ENCODE measurements around the gene TMEM170A. TPM values are rescaled to one million over a fixed set of nuclear protein-coding genes. Genes with fewer than 3 reads are reported as not detected.

The TMEM170A gene
- total RNA-seq, 1 experiment from 2014 or later: 45.6 TPM

- TF ChIP-seq ZNF263 (CRISPR knock-in tag; IDR thresholded peaks at IDR 0.05; ENCODE audit: low read depth) (no peak), GRHL2 (CRISPR knock-in tag; IDR thresholded peaks at IDR 0.05; ENCODE audit: insufficient replicate concordance, severe bottlenecking) (no peak)
These were observed 8.8 kb downstream of the TMEM170A start (continued) for GRCh38 chr16:75455677-75456076.

GRCh38 chr16:75452464-75453190, 11.9 kb downstream of the TMEM170A start:
- Mint-ChIP-seq H3K27me3 (ENCODE audit: low read depth) (no peaks in the 10 kb centered on the region), H3K9me3 (no peaks in the 10 kb centered on the region), H3K4me3 (no peak overlapping the region), H3K36me3 (peaks cover 18% of the 10 kb centered on the region), H3K27ac (0 out of 2 replicates have a peak overlapping the region, but pooled peaks have one; percentile 31), H3K4me1 (peaks cover 43% of the 10 kb centered on the region)
- POLR2A ChIA-PET: interaction anchor here (0.6 to 1.1 kb wide), 2 partner anchors 18 to 163 kb away, joined by 3 read pairs; no protein-coding TSS in a partner anchor
- TF ChIP-seq ZNF121 (CRISPR knock-in tag; IDR thresholded peaks at IDR 0.05) (peak; percentile 43; the same call in 1 of the 2 replicates), CREB1 (CRISPR knock-in tag; IDR thresholded peaks at IDR 0.05) (no peak), NR3C1 (CRISPR knock-in tag; conservative IDR thresholded peaks at IDR 0.05; ENCODE audit: low read depth) (no peak), PREB (CRISPR knock-in tag; IDR thresholded peaks at IDR 0.05; ENCODE audit: borderline replicate concordance) (no peak)
- TF ChIP-seq, protein P1, sequence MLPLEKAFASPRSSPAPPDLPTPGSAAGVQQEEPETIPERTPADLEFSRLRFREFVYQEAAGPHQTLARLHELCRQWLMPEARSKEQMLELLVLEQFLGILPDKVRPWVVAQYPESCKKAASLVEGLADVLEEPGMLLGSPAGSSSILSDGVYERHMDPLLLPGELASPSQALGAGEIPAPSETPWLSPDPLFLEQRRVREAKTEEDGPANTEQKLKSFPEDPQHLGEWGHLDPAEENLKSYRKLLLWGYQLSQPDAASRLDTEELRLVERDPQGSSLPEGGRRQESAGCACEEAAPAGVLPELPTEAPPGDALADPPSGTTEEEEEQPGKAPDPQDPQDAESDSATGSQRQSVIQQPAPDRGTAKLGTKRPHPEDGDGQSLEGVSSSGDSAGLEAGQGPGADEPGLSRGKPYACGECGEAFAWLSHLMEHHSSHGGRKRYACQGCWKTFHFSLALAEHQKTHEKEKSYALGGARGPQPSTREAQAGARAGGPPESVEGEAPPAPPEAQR (CRISPR knock-in tag; IDR thresholded peaks at IDR 0.05): no peak
- TF ChIP-seq, protein P2, sequence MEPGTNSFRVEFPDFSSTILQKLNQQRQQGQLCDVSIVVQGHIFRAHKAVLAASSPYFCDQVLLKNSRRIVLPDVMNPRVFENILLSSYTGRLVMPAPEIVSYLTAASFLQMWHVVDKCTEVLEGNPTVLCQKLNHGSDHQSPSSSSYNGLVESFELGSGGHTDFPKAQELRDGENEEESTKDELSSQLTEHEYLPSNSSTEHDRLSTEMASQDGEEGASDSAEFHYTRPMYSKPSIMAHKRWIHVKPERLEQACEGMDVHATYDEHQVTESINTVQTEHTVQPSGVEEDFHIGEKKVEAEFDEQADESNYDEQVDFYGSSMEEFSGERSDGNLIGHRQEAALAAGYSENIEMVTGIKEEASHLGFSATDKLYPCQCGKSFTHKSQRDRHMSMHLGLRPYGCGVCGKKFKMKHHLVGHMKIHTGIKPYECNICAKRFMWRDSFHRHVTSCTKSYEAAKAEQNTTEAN (CRISPR knock-in tag; IDR thresholded peaks at IDR 0.05): no peak
- DNase-seq (ENCODE audit: low spot score): no peak
- ATAC-seq: no peak
- CTCF ChIA-PET: interaction anchor here (1.3 to 1.5 kb wide), 2 partner anchors 12 to 98 kb away, joined by 3 to 5 read pairs; no protein-coding TSS in a partner anchor

DNA sequence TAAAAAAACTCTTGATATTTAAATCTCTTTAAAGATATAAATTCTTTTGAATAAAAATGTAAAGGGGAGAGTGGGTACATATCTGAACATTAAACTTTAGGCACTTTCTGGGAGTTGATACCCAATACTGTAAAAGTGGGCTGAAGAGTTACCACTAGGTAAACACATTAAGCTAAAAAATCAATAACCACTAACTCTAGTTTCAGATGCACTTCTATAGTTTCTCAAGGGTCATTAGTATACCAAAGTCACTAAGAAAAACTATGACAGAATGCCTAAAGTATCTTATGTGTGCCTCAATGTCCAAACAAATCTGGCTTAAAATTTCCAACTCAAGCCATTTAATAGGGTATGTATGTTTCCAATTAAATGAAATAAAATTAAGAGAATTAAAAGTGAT, 18.1 kb downstream of the TMEM170A start:
- no peak for DNase-seq (ENCODE audit: low spot score)
- H3K36me3 Mint-ChIP-seq: peaks cover 15% of the 10 kb centered on the region
- POLR2A ChIA-PET: no interaction called here
- H3K4me3 Mint-ChIP-seq: no peak overlapping the region
- H3K27ac Mint-ChIP-seq: no peak overlapping the region
- no peaks in the 10 kb centered on the region for H3K9me3 Mint-ChIP-seq
- ATAC-seq: no peak
- no peaks in the 10 kb centered on the region for H3K27me3 Mint-ChIP-seq (ENCODE audit: low read depth)
- peaks cover 9% of the 10 kb centered on the region for H3K4me1 Mint-ChIP-seq
- CTCF ChIA-PET: no interaction called here
- no peak for TF ChIP-seq ATF1 (CRISPR knock-in tag; IDR thresholded peaks at IDR 0.05)
- no peak for TF ChIP-seq GTF2I (CRISPR knock-in tag; conservative IDR thresholded peaks at IDR 0.05)
- no peak for TF ChIP-seq PRDM15 (CRISPR knock-in tag; IDR thresholded peaks at IDR 0.05)
- TF ChIP-seq PREB (CRISPR knock-in tag; IDR thresholded peaks at IDR 0.05; ENCODE audit: borderline replicate concordance): no peak
- no peak for TF ChIP-seq IRF2 (CRISPR knock-in tag; IDR thresholded peaks at IDR 0.05; ENCODE audit: borderline replicate concordance, low read depth)
- TF ChIP-seq JUN (CRISPR knock-in tag; IDR thresholded peaks at IDR 0.05): no peak
- no peak for TF ChIP-seq OVOL2 (CRISPR knock-in tag; IDR thresholded peaks at IDR 0.05; ENCODE audit: borderline replicate concordance)
- TF ChIP-seq FOXJ3 (CRISPR knock-in tag; IDR thresholded peaks at IDR 0.05; ENCODE audit: borderline replicate concordance): no peak
- TF ChIP-seq NFE2L1 (CRISPR knock-in tag; IDR thresholded peaks at IDR 0.05): no peak
- TF ChIP-seq, protein P3, sequence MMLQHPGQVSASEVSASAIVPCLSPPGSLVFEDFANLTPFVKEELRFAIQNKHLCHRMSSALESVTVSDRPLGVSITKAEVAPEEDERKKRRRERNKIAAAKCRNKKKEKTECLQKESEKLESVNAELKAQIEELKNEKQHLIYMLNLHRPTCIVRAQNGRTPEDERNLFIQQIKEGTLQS (CRISPR knock-in tag; conservative IDR thresholded peaks at IDR 0.05): no peak
- no peak for TF ChIP-seq ETV6 (CRISPR knock-in tag; IDR thresholded peaks at IDR 0.05)
- TF ChIP-seq RORB (CRISPR knock-in tag; IDR thresholded peaks at IDR 0.05): no peak
- TF ChIP-seq TEAD1 (CRISPR knock-in tag; IDR thresholded peaks at IDR 0.05): no peak
- TF ChIP-seq KAT7 (CRISPR knock-in tag; IDR thresholded peaks at IDR 0.05; ENCODE audit: borderline replicate concordance): no peak
- no peak for TF ChIP-seq JAZF1 (CRISPR knock-in tag; IDR thresholded peaks at IDR 0.05)
- TF ChIP-seq, protein P1 (CRISPR knock-in tag; IDR thresholded peaks at IDR 0.05): no peak

All from WTC11 (cell line).